Ovary (tissue), 9 donors: ENCODE results near the gene DGKG. TPM values are rescaled to one million over a fixed set of nuclear protein-coding genes. Genes with fewer than 3 reads are reported as not detected.

ENCODE experiments used
- DNase-seq, 5 donors: peaks; one replicate each; pipeline ENCODE4 v3.0.0-alpha.2; 2019 to 2020
- H3K27ac ChIP-seq, 2 donors: fragments of 200-600 bp; one replicate each; pipeline versions ENCODE4 v1.5.1 to v1.8.0; 2019 to 2022
- H3K27me3 ChIP-seq: fragments of 200-600 bp; one replicate; pipeline ENCODE4 v1.8.0; 2022
- H3K36me3 ChIP-seq: fragments of 200-600 bp; sonication (generic); one replicate; pipeline ENCODE4 v1.5.1; 2019
- H3K4me1 ChIP-seq: one replicate; pipeline ENCODE4 v1.8.1; 2013; ENCODE audit warnings: mild to moderate bottlenecking, moderate library complexity; ENCODE audit not compliant: insufficient read depth
- H3K4me3 ChIP-seq: fragments of 200-600 bp; sonication (generic); one replicate; pipeline ENCODE4 v1.5.1; 2017
- H3K9me3 ChIP-seq, 2 donors: fragments of 200-600 bp in 1 of 2; sonication (generic) in 1 of 2; one replicate each; pipeline versions ENCODE4 v1.5.1 to v1.8.1; 2013 to 2019; ENCODE audit warnings: mild to moderate bottlenecking in 1 of 2, moderate library complexity in 1 of 2
- EP300 ChIP-seq: sonication (generic); formaldehyde crosslinking; IDR thresholded peaks from one replicate; pipeline ENCODE4 v1.6.1; 2017; ENCODE audit warnings: antibody characterized with exemption
- POLR2A ChIP-seq: fragments of 450-650 bp; IDR thresholded peaks from one replicate; pipeline ENCODE4 v1.6.1; 2017; ENCODE audit warnings: antibody characterized with exemption, mild to moderate bottlenecking, moderate library complexity
- WGBS, 3 donors: extraction: QIAGEN DNeasy Blood & Tissue Kit in 1 of 3; methylation state at CpG; one replicate each; pipeline versions ENCODE4 v1.1.5 to v1.1.7; 2013 to 2017; 5-methylcytosine and 5-hydroxymethylcytosine counted together
- intact Hi-C, 4 donors: fragments of 100-400 bp; cut with DNase I; formaldehyde crosslinking; loops; one replicate each; pipeline versions ENCODE4 v1.11.0 to v1.15.1; 2022 to 2023
- polyA plus RNA-seq, 2 donors: library from polyadenylated mRNA; stranded (reverse); fragments of 200-250 nt in 1 of 2; fragments of 350-450 nt in 1 of 2; fragmentation: Illumina TruSeq in 1 of 2; extraction: RNeasy Lipid Tissue Mini Kit (QIAGEN cat#74804) in 1 of 2; gene quantifications; one replicate each; pipeline ENCODE4 v1.2.3, GENCODE V29; 2013 to 2014
- total RNA-seq, 7 donors: library from RNA; depleted of rRNA in 2 of 7; stranded (reverse); fragments of >200 nt in 2 of 7; fragmentation: NEBNext Ultra II Directional in 3 of 7; extraction: Animal tissue kit (Norgen Biotek cat#: 25700) in 3 of 7; gene quantifications; one replicate each; pipeline versions ENCODE4 v1.1.0 to v1.2.4, GENCODE V29; 2016 to 2023
- TF ChIP-seq, protein P1 (sequence below), 3 donors: fragments of 450-650 bp in 2 of 3; fragments of 200-600 bp in 1 of 3; IDR thresholded peaks; one replicate each; pipeline versions ENCODE4 v1.5.1 to v1.8.0; 2016 to 2022; ENCODE audit warnings: antibody characterized with exemption in 3 of 3, mild to moderate bottlenecking in 1 of 3
- donor health status: DM: no; HTN: no; CAD: no; lungs with moderate emphysema.
- donor health status: DM: no; HTN: no; CAD: no.
- donor health status: Bipolar disorder and iron deficiency.
- donor health status: DM: yes; HTN: yes; CAD: no.
- donor health status: DM: no; HTN: no; CAD: no.
- donor health status: DM: yes; HTN: yes; CAD: no.

Gene DGKG
- total and polyA plus RNA-seq, 9 donors: 1.0 to 7.0 (median 4.1) TPM

DNA sequence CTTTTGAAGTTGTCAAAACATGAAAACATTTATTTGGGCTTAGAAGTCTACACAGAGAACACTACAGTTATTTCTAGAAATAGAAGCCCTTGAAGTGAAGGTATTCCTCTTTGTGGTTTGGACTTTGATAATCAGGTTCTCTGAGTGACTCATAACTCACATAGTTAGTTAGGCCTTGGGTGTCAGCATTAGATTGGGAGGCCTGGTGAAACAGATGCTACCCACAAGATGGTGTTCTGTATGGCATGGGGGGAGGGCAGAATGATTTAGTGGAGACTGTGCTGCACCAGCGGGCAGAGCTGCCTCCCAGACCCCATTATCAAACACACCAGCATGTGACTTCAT is 144.2 kb downstream of the DGKG start:
- H3K36me3 ChIP-seq: no peaks in the 10 kb centered on the region
- H3K4me1 ChIP-seq: no peaks in the 10 kb centered on the region
- WGBS, 3 donors: 68 to 94% (median 75%) methylated on average over 1 of the region's 1 CpG
- TF ChIP-seq EP300 (no peak), POLR2A (no peak)
- TF ChIP-seq, protein P1, sequence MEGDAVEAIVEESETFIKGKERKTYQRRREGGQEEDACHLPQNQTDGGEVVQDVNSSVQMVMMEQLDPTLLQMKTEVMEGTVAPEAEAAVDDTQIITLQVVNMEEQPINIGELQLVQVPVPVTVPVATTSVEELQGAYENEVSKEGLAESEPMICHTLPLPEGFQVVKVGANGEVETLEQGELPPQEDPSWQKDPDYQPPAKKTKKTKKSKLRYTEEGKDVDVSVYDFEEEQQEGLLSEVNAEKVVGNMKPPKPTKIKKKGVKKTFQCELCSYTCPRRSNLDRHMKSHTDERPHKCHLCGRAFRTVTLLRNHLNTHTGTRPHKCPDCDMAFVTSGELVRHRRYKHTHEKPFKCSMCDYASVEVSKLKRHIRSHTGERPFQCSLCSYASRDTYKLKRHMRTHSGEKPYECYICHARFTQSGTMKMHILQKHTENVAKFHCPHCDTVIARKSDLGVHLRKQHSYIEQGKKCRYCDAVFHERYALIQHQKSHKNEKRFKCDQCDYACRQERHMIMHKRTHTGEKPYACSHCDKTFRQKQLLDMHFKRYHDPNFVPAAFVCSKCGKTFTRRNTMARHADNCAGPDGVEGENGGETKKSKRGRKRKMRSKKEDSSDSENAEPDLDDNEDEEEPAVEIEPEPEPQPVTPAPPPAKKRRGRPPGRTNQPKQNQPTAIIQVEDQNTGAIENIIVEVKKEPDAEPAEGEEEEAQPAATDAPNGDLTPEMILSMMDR (IDR thresholded peaks at IDR 0.05): no peak
- no peak overlapping the region for H3K4me3 ChIP-seq
- no peak for DNase-seq
- H3K9me3 ChIP-seq: no peaks in the 10 kb centered on the region
- no peak overlapping the region for H3K27ac ChIP-seq
- no peaks in the 10 kb centered on the region for H3K27me3 ChIP-seq
- intact Hi-C loops: no loop called here

DNA sequence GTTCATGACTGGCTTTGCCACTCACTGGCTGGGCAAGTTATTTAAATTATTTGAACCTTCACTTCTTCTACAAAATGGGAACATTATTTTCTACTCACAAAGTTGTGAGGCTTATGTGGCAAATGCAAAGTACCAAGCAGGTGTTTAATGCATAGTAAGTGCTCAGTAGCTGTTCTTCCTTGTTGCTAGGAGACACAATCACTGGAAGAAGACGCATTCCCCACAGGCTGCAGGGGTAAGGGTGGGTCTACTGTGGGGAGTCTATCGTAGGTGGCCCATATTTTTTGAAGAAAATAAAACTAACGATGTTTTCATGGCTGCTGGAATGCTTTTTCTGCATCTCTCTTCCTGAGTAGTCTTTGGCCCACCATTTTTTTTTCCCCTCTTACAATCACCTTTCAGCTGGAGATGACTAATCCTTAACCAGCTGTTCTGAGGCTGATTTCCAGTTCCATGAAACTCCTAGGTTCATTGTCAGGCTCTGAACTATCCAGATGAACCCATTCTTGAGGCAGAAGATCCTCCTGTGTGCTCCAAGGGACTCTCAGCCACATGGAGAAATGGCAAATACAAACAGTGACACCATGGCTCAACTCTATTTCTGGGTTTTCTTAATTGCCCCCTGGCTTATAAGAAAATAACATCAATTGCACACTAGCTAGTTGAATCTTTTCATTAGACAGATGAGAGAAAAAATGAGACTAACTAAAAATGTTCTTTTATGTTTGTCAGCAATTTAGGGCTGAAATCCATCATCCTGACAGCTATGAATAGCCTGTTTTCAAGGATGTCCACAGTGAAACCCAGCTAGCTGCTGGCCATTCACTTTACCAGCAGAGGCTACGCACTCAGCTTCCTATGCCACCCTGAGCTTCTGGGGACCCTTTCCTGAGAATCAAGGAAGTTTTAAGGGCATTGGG is 144.9 kb downstream of the DGKG start:
- Histone ChIP-seq H3K27ac (no peak overlapping the region), H3K9me3 (no peaks in the 10 kb centered on the region), H3K27me3 (no peaks in the 10 kb centered on the region), H3K4me1 (no peaks in the 10 kb centered on the region), H3K4me3 (no peak overlapping the region), H3K36me3 (no peaks in the 10 kb centered on the region)
- TF ChIP-seq POLR2A: no peak
- TF ChIP-seq, protein P1 (IDR thresholded peaks at IDR 0.05): no peak
- TF ChIP-seq EP300: no peak
- intact Hi-C loops: no loop called here
- WGBS, 3 donors: 47 to 60% (median 56%) methylated on average over 4 of the region's 4 CpGs
- no peak for DNase-seq

DNA sequence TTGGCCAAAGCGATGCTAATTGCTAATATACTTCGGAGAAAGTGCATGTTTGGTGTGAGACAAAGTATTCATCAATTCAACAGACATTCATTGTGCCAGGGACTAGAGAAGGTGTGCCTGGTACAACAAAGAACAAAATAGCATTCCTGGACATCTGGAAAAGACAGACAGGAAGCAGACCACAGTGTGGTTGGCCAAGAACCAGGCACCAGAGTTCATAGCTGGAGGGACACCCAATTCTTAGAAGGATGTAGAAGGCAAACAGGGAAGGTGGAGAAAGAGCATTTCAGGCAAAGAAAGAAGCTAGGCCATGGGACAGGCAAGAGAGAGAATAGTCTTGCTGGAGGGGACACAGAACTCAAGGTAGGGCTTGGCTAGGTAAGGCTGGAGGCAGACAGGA is 147.4 kb downstream of the DGKG start:
- H3K27me3 ChIP-seq: no peaks in the 10 kb centered on the region
- no peak for DNase-seq
- TF ChIP-seq POLR2A (no peak), EP300 (no peak)
- TF ChIP-seq, protein P1 (IDR thresholded peaks at IDR 0.05): no peak
- 83 to 90% (median 88%) methylated on average over 2 of the region's 2 CpGs for WGBS, 3 donors
- H3K36me3 ChIP-seq: no peaks in the 10 kb centered on the region
- intact Hi-C loops: no loop called here
- no peak overlapping the region for H3K27ac ChIP-seq
- H3K4me1 ChIP-seq: peaks cover 8% of the 10 kb centered on the region
- no peaks in the 10 kb centered on the region for H3K9me3 ChIP-seq
- H3K4me3 ChIP-seq: no peak overlapping the region

DNA sequence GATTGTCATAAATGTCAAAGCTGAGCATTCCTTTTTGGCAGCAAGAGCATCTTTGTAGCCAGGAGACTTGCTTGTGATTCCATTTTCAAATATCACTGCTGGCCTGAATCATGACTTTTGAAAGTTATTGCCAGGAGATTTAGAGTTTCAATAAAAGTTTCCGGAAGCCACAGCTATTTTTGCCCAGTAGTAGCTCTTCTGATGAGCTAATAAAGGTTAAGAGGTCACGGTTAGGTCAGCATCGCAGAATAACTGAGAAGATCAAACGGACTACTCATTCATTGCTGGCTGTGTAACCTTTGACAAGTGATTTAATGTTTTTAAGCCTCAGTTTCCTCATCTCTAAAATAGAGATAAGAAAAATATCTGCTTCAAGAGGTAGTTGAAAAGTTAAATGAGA is 148.1 kb downstream of the DGKG start:
- 56 to 61% (median 60%) methylated on average over 4 of the region's 4 CpGs for whole genome bisulfite sequencing, 3 donors
- intact Hi-C loops: no loop called here
- TF ChIP-seq, protein P1 (IDR thresholded peaks at IDR 0.05): no peak
- TF ChIP-seq EP300 (no peak), POLR2A (no peak)
- Histone ChIP-seq H3K4me1 (peaks cover 8% of the 10 kb centered on the region), H3K9me3 (no peaks in the 10 kb centered on the region), H3K27me3 (no peaks in the 10 kb centered on the region), H3K4me3 (no peak overlapping the region), H3K36me3 (no peaks in the 10 kb centered on the region), H3K27ac (no peak overlapping the region)
- DNase-seq: no peak
